CD4-positive, alpha-beta T cell treated with Interleukin-6 at 100 ng/mL for 8 hours (primary cell): ENCODE measurements around the gene HMOX2.

Source experiments
- DNase-seq: peaks from one replicate; pipeline ENCODE4 v3.0.0-alpha.2; 2020; ENCODE audit warnings: mixed read lengths, low spot score

Gene HMOX2

DNA sequence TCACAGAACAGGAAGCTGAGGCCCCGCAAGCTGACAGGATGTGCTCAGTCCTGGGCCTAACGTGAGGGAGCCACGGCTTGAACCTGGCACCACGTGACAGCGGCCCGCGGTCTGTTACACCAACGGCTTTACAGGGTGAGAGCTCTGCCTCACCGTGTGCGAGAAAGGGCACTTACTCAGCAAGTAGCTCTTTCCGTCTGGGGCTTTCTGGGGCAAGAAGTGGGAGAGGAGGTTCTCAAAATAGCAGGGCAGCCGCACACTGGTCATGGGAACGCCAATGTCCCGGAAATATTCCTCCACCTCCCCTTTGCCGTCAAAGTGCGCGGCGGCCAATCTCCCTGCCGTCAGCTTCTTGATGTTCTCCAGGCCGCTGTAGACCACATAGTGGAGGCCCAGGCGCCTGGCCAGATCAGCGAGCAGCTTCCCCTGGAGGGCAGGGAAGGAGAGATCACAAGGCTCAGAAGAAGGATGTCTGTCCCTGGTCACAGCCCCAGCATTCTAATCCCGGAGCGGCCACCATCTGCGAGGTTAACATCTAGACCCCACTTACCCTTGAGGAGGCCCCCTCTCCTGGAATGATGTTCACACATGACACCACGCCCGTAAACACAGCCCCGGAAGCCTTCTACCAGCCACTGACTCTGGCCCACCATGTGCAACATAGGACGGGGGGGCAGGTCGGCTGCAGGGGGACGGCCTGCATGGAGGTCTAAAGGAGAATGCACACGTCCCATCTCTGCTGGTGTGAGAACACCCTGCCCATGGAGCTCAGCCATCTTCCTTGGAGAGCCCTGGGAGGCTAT, 10.0 kb upstream of the HMOX2 start:
- peak; percentile 61 for DNase-seq

DNA sequence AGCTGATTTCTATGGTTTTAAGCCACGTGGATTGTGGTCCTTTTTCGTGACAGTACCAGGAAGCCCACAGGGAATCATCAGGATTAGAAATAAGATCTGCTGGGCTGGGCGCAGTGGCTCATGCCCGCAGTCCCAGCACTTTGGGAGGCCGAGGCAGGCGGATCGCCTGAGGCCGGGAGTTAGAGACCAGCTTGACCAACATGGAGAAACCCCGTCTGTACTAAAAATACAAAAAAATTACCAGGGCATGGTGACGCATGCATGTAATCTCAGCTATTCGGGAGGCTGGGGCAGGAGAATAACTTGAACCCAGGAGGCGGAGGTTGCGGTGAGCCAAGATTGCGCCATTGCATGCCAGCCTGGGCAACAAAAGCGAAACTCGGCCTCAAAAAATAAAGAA, 8.3 kb upstream of the HMOX2 start:
- no peak for DNase-seq

GRCh38 chr16:4468972-4469371, 7.2 kb upstream of the HMOX2 start:
- no peak for DNase-seq

- DNase-seq = no peak
These were observed 4.3 kb upstream of the HMOX2 start for GRCh38 chr16:4471869-4472268.

- no peak for DNase-seq
These were observed 3.3 kb upstream of the HMOX2 start for GRCh38 chr16:4472880-4473279.

DNA sequence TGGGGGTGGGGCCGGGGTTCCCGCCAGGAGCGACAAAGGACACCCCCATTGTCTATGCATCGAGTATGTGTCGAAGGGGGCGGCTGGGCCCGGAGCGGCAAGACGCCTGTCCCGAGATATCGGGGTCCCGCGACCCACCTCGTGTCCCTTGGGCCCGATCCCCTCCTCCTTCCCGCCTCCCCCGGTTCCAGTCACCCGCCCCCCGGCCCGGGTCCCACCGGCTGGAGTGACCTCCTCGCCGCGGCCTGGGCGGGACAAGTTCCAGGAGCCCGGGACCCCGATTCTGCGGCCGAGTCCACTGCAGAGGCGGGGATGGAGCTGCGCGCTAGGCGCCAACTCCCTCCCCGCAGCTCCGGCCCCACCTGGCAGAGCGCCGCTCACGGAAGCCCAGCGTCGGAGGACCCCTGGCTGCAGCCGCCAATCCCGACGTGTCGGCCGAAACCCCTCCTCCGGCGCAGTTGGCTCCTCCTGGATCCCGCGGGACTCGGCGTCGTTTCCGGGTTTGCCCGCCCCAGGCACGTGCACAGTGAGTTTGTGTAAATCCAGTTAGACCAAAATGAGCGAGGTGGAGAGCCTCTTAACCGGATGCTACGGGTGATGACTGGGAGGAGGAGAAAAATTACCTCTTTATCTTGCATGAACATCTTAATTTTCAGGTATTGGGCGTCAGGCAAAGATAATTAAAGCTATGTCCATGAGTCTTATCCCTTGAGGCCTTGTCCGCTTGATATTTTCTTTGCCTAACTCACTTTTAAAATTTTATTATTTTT, 1.8 kb upstream of the HMOX2 start, which contains the start of gene NMRAL1:
Gene NMRAL1 (minus strand): TSS at position 434 of the 770 bp plus-strand sequence. CDS start 493 bp downstream, outside the sequence.
- peak; percentile 86 for DNase-seq

DNA sequence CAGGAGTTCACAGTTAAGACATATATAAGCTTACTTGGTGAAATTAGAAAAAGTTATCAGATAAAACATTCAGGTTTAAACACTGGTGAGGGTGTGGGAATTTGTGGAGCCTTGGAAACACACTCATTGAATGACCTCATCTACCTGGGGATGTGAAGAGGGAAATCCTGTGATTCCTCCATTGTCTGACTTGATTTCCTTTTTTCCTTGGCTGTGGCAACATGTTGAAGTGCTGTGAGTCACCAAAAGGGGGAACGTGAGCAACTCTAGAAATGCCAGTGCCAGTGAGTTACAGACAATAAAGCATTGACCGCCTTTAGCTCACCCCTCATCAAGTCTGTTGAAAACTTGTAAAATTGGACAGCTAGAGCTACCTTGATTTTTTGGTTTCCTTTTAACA, 1.8 kb downstream of the HMOX2 start:
- DNase-seq = no peak

DNA sequence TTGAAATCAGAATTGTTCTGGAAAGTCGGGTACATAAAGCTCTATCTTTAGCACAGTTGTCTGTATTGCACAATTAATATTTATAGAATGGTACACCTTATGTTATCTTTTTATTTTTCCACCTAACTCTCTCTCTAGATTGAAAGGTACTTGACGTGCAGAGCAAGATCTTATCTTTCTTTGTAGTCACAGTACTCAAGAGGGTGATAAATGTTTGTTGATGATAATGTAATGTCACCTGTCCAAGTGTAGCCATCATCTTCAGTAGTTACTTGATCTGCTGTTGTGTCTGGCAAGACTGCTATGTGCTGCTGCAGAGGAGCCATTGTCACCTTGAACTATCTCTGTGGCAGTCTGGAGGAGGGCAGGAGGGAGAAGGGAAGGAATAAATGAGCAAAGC, 5.3 kb downstream of the HMOX2 start:
- no peak for DNase-seq

GRCh38 chr16:4481963-4482362, 5.8 kb downstream of the HMOX2 start:
- no peak for DNase-seq

DNA sequence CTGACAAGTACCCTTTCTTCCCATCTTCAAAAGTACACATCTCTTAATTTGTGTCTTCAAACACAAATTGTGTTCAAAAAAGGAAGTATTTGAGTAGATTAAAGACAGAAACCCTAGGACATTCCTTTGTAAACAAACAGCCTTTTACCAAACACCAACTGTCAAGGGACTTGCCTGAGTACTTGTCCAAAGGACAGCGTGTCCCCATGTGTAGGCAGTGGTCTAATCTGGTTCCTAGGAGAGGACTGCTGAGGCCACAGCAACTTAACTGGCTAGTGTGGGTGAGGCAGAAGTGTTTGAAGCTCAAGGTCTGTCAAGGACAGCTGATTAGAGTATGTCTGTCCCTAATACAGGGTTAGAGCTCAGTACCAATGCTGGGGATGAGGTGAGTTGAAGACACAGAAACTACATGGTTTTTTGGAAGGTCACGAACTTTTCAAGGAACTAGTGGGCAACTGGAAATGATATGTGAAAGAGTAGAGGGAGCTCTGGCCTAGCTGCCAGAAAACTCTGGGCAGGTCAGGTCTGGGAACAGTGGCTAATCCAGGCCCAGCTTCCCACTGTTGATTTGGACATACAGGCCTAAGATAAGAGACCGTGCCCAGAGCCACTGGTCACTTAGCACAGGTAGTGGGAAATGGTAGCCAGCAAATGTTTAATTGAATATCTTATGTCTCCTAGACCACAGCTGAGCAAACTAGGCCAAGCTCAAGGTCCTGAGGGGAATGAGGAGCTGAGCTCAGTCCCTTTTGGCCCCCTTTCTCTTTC, 10.1 kb downstream of the HMOX2 start:
- no peak for DNase-seq

DNA sequence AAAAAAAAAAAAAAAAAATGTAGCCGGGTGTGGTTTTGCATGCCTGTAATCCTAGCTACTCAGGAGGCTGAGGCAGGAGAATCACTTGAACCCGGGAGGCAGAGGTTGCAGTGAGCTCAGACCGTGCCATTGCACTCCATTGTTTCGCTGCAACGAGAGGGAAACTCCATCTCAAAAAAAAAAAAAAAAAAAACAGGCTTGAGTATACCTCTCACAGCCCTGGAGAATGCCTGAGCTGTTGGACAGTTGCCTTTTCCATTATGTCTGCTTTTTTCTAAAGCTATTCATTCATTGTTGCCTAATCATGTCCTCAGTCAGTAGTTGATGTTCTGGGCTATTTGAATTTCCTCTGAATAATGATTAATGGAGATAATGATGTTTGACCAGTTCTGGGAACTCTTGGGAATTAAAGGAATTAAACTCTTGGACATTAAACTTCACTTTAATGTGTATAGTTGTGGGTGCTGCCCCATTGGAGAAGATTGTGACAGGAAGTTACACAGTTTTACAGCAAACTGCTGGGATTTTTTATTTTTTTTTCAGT, 11.8 kb downstream of the HMOX2 start:
- no peak for DNase-seq

GRCh38 chr16:4488499-4488967, 12.3 kb downstream of the HMOX2 start:
- DNase-seq = peak; percentile 44

GRCh38 chr16:4489030-4489429, 12.8 kb downstream of the HMOX2 start:
- DNase-seq = no peak

DNA sequence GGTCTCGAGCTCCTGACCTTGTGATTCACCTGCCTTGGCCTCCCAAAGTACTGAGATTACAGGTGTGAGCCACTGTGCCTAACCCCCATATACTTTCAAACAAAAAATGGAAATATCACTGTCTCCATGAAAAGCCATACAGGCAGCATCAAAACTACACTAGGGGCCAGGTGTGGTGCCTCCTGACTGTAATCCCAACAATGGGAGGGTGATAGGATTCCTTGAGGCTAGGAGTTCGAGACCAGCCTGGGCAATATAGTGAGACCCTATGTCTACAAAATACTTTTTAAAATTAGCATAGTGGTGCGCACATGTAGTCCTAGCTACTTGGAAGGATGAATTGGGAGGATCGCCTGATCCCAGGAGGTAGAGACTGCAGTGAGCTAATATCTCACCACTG, 15.7 kb downstream of the HMOX2 start:
- no peak for DNase-seq

DNA sequence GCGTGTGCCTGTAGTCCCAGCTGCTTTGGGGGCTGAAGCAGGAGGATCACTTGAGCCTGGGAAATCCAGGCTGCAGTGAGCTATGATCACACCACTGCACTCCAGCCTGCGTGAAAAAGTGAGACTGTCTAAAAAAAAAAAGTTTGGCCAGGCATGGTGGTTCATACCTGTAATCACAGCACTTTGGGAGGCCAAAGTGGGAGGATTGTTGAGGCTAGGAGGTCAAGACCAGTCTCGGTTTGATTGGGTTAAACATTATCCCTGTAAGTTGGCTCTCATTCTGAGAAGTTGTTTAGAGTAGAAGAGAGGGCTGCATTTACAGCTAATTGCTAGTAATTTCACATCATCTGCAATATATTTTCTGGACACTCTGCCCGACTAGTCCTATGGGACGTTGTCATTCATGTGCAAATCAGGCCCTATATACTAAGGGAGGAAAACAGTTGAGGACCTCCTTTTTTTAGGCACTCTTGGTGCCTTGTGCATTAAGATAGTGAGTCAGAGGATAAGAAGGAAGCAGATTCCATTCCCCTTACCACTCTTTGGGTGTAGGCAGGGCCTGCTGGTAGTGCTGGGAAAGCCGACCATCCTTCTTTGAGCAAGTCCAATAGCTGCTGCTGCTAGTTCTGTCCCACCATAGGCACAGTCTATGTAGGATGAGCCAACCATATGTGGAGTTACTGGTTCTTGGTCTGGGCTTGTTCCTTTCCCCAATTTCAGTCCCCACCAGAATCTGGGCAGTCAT, 18.7 kb downstream of the HMOX2 start:
- no peak for DNase-seq

DNA sequence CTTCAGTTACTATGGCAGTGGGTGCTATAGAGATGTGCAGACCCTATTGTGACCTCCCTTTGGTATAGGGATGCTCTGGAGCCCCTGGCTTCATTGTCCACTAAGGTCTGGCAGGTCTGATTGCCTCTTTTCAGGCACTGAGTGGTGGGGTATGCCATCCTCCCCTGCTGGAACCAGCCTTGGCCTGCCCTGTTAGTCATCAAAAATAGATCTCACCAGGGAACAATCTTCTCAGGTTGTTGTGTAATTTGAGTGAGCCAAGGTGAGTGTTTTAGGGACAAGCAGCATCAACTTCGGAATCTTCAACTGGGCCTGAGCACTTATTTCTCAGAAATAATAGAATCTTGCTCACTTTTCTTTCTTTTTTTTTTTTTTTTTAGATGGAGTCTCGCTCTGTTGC, 19.6 kb downstream of the HMOX2 start:
- no peak for DNase-seq

DNA sequence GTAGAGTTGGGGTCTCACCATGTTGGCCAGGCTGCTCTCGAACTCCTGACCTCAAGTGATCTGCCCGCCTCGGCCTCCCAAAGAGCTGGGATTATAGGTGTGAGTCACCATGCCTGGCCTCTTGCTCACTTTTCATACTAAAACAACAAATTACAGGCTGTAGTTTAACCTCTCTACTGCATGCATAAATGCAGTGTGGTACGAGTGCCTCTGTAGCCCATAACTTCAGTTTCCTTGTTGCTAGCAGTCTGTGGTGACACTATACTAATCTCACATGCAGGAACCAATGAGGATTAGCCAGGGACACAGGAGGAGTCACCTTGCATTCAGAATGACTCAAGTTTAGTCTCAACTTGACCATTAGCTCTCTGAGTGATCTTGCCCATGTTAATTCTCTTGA, 20.1 kb downstream of the HMOX2 start:
- DNase-seq = no peak

GRCh38 chr16:4498546-4499195, 22.5 kb downstream of the HMOX2 start:
- no peak for DNase-seq

DNA sequence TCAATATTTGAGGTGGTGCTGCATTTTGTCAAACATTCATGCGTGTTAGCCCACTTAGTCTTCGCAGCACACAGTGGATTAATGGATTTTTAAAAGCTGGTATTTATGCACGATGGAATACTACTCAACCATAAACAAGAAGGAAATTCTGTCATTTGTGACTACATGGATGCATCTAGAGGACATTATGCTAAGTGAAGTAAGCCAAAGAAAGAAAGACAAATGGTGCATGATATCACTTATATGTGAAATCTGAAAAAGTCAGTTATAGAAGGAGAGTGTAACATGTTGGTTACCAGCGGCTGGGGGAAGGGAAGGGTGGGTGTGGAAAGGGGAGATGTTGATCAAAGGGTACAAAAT, 23.0 kb downstream of the HMOX2 start:
- DNase-seq = no peak

DNA sequence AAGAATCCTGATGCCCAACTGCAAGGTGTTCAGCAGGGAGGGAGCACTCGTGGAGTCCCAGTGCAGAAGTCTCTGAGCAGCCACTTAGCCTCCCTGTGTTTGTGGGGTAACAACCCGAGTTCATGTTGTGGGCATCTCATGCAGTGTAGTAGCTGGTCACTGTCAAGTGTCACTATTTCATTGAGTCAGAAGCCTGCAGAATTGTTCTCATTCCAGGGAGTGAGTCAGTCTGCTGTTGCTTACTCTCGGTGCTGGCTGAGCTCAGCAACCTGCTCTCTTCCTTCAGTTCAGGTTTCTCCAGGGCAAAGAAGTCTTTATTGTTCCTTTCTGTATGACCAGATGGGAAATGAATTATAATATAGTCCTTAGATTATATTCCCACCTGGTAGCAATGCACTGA, 24.1 kb downstream of the HMOX2 start:
- DNase-seq = no peak

DNA sequence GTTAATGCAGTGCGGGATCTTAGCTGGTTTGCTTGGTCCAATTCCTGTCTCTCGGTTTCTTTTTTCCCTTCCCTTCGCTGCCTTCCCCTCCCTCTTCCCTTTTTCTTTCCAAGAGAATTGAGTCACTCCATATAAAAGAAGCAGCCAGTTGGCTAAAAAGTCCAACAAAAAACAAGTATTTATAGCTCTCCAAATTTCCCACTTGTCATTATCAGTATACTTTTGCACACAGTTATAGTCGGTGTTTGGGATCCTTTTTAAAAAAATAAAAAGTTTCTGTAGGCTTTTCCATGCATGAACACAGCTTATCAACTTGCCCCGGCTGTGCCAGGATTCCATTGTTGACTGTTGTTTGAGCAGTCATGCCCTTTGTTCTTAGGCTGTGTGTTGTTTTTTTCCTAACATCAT, 24.9 kb downstream of the HMOX2 start:
- no peak for DNase-seq
